ENCODE data around the gene MTG2.
A peak's percentile ranks its signal among the peaks of the same experiment; 100 is the strongest.

Gene MTG2

DNA sequence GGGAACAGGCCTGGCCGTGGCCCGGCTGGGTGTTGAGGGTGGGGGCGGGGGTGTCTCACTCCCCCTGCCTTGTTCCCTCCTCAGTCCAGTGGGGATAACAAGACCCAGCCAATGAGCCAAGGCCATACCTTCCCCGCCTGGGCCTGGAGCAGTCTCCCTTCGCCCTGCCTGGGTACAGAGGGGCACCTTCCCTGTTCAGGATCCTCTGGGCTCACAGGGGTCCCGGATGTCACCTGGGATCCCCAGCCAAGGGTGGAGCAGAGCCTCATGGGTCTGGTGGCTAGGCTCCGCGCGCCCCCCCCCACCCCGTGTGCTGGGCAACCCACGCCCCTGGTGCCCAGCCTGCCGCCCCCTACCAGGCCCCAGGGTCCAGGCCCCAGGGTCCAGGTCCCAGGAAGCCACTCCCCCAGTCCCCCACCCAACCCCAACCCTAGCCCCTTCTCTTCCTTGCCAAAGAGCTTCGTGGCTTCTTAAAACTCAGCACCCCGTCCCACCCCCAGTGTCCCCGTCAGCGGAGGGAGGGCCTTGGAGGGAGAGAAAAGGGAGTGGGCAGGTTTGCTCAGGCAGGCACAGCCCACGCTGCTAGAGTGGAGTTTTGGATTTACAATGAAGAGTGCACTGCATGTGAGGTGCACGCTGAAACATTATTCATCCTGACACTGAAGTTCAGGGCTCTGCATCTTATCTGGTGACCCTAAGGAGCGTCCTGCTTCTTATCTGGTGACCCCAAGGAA, 25.4 kb downstream of the MTG2 start:
- DNase-seq: no peak

DNA sequence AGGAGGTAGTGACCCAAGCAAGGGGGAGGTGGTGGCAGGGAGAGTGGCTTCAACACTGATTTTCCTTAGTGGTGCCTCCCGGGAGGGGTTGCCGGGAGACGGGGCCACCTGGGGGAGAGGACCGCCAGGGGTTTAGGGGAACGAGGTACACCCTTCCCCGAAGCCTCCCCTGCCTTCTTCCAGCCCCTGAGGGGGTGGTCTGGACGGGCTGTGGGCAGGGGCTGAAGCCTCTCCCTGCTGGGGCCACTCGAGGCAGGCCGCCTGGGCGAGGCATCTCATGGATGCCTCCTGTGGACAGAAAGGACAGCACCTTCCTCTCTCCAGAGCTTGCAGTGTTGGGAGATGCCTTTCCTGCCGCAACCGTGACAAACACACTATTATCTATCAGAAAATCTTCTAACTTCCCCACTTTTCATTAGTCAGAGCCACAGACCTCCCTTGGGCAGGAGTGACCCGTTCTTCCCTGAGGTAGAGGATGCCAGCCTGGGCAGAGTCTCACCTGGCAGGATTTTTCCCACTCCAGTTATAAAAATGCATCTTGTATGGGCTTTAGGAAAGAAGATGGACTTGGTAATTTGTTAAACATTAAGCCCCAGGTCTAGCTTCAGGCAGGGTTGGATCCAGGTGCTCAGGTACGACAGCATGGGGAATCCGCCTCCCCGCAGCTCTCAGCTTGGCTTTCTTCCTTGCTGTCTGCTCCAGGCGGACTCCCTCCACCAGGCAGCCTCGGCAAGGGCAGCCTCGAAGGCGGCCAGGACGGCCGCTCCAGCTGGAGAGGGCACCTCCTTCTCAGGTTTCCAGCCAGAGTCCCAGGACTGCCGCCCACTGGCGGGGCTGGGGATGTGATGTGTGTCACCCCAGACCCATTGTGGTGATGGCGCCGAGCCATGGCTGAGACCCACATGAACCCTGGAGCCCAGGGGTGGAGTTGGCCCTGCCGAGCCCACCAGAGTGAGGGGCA, 26.2 kb downstream of the MTG2 start:
- no peak for DNase-seq

DNA sequence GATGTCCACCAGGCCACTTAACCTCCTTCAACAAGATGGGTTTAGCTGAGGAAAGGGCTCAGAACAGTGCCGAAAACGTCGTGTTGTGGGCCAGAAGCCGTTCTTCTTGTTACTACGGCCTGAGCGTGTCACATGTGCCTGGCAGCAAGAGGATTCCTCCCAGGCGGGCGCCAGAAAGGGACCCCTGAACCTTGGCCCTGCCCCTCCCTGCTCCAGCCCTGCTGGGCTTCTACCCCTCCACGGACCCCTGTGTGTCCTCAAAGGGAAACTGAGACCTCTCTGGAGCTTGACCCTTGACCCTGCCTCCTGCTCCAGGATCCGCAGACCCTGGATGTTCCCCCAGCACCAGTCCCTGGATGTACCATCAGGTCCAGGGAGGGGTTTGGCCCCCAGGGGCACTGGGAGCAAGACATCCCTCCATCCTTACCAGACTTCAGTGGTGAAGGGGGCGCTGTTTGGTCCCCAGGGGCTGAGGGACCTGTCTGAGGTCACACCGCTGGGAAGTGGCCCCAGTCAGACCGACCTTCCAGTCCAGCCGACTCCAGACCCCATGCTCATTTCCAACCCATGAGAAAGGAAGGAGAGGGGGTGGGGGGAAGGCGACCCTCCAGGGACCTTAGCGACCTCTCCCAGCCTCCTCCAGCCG, 27.1 kb downstream of the MTG2 start:
- DNase-seq: no peak

DNA sequence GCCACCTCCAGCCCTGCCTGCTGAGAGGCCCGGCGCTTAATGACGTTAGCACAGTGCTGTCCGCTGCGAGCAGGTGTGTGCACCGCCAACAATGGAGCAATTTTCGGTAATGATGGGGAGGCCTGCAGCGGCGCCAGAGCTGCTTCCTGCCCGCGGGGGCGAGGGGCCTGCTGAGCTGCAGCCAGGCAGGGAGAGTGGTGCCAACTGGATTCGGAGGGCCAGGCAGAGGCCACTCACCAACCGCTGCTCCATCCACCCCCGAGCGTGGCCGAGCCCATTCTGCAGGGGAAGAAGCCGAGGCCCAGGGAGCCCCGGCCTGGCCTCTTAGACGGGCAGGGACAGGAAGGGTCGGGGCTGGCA, 27.6 kb downstream of the MTG2 start:
- no peak for DNase-seq

DNA sequence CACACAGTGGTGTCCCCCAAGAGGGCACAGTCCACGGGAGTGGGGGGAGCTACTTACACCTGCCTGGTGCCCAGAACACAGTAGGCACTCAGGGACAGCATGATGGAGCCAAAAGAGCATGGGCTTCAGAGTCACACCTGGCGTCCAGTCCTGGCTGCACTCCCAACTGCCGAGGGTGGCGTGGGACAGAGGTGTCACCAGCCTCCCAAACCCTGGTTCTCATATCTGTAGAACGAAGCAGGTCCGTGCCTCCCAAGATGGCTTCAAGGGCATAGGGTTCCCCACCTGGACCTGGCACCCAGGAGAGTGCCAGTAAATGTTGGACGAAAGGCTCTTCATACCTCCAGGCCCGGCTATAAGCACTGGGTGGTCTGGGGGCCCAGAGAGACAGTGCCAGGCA, 28.4 kb downstream of the MTG2 start:
- no peak for DNase-seq

DNA sequence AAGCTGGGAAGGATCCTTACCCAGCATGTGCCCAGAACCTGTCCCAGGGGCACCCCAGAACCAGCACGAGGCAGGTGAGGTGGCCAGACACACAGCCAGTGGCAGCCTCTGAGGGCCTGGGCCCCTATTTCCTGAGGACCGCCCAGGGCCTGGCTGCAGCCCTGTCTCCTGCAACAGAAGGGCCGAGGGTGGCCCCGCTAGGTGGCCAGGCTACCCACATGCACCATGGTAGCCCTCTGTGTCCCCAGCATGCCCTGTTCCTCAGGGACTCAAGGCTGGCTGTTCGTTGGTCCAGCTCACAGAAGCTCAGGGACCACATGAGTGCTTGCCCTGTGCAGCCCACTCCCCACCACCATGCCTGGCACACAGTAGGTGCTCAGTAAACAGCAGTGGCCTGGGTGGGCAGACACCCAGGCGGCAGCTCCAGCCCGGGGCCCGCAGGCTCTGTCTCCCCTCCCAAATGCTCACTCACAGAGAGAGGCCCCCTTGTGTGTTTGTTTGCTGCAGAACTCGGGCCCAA, 29.0 kb downstream of the MTG2 start:
- no peak for DNase-seq

DNA sequence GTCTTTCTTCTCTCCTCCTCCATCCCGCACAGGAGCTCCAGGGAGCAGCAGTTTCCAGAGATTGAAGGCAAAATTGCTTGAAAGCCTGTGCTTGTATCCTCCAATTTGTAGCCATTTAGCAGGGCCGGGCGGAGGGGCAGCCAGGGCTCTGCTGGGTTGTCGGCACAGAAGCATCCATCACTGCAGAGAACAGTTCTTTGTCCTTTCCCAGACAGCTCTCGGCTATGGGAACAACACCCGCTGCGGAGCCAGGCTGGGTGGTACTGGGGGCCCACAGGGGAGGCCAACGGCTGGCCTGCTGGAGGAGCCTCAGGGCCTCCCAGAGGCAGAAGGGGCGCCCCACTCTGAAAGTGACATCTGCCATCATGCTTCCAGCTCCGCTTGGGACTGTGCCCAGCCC, 29.5 kb downstream of the MTG2 start:
- no peak for DNase-seq

DNA sequence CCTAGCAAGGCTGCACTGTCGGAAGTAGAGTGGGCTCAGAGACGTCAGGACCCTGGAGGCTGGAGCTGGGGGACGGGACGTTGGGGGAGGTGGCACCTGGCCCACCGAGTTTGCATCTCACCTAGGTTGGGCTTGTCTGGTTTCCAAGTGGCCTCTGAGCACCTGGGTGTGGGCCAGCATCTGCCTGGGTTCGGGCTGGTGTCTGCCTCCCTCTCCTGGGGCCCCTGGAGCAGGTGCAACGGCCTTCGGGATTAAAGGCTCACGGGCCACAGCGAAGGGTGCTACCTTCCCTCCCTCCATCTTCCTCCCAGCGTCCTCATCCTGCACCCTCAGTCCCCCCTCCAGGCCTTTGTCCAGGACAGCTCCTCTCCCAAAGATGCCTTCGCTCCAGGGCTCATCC, 31.2 kb downstream of the MTG2 start:
- DNase-seq: no peak

DNA sequence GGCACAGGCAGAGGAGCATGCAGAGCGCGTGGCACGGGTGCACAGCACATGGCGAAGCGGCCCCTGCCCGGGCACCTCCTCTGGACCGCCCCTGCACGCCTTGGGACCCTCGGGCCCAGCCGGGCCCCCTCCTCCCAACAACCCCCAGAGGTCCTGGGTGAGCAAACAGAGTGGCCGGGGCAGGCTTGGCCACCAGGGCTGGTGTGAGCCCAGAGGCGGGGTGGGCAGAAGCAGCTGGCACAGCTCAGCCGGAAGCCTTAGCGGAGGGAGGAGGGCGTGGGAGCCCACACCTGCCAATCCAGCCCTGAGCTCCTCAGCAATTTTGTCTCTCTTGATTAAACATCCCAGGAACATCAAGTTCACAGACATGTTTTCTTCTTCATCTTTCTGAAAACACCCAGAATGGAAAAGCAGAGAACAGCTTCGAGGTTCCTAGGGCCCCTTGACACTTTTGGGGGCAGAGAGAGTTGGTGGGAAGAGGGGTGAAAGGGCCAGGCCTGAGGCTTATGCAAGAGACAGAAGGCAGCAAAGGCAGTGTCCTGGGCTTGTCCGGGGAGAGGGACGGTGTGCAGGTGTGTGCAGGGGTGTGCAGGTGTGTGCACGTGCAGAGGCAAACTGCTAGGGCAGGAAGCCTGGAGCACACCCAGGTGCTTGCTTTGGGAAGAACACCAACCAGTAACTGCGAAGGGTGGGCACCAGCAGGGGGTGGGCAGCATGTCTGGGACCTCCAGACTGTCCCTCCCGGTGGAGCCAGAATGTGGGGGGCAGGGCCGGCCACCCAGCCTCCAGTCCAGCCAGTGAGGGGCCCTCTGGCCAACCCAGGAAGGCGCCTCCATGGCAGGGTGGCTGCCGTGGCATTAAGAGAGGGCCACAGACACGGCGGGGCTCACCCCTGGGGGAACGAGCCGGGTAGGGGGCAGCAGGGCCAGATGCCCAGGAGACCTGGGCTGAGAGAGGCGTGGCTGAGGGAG, 32.5 kb downstream of the MTG2 start:
- DNase-seq: no peak

DNA sequence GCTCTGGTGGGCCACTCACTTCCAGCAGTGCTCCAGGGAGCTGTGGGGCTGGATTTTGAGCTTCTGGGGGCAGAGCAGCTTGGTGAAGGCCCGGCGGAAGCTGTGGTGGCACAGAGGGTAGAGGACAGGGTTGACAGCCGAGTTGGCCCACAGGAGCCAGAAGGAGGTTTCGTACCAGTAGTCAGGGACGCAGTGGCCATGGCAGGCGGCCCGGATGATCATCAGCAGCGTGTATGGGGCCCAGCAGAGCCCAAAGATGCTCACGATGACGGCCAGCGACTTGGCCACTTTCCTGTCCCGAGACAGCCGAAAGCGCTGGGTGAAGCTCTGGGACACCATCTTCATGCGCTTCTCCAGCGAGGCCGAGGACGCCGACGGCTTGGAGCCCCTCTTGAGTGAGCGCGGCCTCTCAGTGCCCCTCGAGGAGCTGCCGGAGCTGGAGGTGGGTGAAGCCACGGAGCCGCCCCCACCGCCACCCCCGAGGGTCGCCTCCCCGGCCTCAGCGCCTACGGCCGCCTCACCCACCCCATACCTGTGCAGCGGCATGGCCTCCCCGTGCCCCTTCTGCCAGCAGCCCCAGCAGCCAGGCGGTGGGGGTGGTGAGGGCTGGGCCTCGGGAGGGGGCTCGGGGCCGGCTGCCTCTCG, 33.3 kb downstream of the MTG2 start:
- DNase-seq: no peak

DNA sequence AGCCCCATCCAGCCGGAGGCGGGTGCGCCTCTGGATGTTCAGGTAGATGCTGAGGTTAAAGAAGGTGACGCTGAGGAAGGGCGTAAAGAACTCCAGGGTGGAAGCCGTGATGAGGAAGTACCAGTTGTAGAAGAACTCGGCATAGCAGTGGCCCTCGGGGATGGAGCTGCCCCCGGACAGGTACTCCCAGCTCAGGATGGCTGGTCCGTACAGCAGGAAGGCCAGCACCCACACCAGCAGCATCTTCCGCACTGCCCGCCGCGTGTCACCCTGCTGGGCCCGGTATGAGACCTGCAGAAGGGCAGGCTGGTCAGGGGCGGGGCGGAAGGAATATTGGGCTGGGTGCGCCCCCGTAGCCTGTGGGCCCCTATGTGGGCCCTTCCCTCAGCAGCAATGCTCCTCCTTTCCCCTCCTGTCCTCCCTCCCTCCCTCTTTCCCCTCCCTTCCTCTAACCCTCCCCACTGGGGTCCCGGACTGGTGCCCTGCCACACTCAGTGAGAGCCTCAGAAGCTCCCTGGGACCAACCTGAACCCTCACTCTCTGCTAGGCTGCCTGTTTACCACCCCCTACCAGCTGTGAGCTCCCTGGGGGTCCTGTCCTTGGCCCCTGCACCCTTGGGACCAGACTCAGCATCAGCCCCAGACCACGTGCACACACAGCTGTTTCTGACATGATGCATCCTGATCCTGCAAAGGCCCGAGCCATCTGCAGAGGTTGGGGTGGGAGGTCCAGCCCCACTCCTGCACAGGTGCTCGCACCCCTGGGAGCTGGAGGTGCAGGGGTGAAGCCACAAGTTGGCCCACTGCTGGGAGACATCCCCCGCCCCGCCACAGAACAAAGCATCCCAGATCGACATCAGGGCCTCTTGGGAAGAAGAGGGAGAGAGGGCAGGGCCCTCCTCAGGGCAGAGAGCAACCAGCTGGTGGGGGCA, 34.1 kb downstream of the MTG2 start:
- DNase-seq: no peak

DNA sequence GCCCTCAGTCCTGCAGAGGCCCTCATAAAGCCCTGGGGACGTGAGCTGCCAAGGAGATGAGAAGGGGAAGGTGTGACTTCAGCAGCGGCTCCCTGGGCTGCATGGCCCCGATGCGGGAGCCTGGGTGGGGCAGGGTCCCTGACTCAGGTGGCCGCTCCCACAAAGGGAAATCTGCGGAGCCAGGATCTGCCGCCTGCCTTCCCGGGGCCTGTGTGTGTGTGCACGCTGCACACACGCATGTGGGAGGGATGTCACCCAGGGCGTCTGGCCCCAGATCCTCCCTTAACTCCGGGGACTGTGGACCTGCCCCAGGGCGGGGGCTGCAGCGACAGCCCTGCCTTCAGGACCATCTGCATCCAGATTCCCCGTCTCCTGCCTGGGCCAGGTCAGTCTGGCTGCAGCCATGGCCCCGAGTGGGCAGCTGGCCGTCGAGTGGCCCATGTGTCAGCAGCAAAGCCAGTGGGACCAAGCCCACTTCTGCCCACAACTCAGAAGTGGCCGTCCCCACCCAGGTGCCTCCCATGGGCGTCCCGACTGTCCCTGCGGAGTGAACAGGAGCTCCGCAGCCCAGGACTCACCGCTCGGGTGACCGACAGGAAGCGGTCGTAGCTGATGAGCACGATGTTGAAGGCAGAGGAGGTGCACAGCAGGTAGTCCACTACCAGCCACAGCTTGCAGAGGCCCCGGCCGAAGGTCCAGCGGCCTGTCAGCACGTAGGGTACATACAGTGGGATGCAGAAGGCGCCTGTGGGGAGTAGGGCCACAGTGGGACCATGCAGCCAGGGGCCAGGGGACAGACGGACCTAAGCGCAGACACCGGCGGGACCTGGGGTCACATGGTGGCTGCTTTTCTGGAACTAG, 35.3 kb downstream of the MTG2 start:
- DNase-seq: no peak

DNA sequence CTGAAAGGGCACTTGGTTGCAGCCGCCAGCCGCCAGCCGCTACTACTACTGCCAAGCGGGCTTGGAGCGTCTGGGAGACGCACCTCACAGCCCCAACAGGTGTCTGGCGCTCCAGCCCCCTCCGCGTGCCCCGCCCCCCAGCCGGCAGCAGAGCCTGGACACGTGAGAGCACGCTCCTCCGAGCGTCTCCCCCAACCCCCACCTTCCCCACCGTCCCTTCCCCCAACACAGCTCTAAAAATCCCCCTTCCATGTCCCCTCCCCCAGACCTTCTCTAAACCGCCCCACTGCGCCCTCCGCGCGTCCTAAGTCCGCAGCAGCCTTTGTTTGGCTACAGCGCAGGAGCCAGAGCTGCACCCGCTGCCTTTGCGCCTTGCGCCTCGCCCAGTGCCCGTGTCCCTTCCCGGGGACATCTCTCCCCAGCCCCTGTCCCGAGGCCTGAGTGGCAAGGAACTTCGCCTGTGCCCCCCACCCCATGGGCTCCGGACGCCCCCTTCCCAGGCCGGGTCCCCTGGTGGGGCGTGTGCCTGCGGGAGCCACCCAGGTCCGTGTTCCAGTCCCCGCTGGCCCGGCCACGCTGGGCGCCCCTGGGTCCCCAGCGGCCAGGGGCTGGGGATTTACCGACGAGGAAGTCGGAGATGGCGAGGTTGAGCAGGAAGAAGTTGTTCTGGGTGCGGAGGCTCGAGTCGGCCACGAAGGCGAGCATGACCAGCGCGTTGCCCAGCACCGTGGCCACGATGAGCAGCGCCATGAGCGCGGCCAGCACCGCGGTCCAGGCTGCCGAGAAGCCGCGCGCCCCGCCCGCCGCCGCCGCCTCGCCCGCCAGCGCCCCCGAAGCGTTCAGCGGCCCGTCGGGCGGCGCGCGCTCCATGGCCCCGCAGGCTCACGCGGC, 36.5 kb downstream of the MTG2 start:
- no peak for DNase-seq

DNA sequence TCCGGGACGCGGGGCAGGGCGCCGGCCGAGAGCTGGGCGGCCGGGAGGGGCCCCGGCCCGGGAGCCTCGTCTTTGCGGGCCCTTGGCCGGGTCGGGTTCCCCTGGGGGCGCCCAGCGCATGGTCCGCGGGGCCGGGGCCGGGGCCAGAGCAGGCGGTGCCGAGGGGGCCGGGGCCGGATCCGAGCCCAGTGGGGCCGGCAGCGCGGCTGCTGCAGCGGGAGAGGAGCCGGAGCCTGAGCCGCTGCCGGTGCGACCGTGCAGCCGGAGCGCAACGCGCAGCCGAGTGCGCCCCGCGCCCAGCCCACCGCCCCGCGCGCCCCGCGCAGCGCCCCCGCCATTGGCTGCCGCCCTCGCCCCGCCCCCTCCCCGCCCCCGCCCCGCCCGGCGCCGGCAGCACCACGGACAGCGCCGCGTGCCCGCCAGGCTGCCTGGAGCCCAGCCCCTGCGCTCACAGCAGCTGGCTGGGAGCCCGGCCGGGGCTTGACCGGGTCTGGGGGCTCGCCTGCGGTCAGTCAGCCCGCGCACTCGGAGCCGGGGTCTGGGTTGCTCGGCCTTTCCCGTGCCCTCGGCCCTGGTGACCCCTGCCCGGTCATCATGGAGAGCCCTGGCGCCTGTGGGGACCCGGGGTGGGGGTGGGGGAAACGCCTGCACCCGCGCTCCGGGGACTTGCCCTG, 37.3 kb downstream of the MTG2 start, which contains the start of gene HRH3:
Gene HRH3, minus strand, starts transcription at position 287 of the 674 bp plus-strand sequence. CDS start 308 bp downstream, outside the sequence.
- DNase-seq: peak; percentile 69

DNA sequence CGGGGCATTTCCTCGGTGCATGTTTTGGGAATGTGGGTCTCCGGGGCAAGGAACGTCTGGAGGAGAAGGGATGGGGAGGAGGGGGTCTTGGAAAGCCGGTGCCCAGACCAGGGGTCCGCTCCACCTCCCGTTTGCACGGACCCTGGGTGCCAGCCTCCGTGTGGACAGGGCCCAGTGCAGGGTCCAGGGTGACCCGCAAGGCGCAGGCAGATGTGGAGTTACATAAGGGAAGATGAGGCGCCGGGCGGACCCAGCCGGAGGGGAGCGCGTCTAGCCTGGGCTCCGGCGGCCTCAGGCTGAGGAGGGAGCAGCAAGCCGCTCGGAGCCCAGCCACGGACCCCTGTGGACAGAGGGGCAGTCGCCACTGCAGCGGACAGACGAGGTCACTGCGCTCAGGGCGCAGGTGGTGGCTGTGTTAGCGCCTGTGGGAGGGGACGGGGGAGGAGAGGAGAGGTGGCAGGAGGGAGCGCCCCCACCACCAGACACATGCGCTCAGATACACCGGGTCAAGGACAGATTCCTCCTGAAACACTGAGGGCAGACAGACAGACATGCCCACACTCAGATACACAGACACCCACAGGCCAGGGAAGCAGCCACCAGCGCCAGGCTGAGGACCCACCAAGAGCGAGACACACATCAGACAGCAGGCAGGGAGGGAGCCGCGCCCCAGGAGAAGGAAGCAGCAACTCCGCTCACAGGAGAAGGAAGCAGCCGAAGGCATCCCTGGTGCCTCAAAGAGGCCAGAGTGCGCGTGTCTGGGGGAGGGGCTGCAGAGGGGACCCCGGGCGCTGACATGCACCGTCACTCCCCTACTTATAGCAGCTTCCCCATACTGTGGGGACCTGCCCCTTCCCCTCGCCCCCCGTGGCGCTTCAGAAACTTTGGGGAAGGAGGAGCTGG, 38.1 kb downstream of the MTG2 start:
- DNase-seq: no peak

DNA sequence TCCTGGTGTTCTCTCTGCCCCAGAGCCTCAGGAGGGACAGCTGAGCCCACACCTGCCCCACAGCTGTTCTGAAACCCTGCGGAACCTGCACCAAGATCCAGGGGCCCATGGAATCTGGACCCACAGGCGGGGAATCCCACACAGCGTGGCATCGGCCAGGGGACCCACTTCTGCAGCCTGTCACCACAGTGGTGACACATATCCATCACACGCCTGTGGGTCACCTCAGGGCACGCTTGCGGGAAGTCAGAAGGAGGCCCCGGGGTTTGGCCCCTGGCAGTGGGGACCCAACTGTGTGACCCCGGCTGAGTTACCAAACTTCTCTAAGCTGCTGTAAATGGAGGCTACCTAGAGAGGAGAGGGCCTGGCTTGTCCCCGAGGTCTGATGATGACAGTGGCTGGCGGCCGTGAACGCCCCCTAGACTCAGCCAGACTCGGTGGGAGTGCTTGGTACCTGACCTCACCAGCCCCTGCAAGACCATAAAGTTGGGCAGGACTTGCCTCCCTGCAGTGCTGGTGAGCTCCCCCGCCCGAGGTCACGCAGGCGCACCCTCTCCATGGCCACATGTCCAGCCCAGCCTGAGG, 39.5 kb downstream of the MTG2 start:
- DNase-seq: no peak
